HG03159 (cell line): ENCODE results near the gene PCDH15.

Experiments used
- ATAC-seq: cut with Tn5 transposase; IDR thresholded peaks from one replicate; pipeline ENCODE4 v1.9.1; 2021; ENCODE audit warnings: mild to moderate bottlenecking, moderate library complexity; ENCODE audit not compliant: unreplicated experiment

Gene PCDH15

DNA sequence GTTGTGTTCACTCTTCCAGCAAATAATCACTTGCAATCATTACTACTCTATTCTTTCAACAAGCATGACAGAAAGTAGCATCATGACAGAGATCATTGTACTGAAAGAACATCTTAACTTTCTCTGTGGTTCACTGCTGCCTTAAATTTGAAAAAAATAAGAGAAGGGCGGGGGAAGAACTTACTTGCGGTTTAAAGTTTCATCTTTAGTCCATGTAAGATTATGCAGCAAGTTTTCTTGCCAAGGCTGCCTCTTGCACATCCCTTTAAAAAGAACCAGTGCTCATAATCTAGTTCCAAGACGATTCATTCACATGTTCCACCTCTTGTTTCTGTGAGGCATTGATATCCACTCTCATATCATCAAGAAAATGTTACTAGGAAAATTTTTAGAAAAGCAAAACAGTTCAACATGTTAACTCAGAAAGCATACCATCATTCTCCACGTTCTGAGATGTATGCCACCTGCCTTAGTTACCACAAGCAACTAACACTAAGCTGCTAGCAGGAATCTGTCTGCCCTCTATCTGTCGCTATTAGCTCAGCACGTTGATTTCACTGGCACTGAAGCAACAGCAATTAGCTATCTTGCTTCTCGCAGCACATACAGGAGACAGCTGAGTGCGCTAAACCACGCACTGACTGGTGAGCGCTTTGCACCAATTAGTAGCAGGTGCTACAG is at the start of gene PCDH15:
TSS of gene PCDH15 (minus strand) at position 491 of the 681 bp plus-strand sequence. CDS start 136,969 bp downstream, outside the sequence.
- no peak for ATAC-seq

DNA sequence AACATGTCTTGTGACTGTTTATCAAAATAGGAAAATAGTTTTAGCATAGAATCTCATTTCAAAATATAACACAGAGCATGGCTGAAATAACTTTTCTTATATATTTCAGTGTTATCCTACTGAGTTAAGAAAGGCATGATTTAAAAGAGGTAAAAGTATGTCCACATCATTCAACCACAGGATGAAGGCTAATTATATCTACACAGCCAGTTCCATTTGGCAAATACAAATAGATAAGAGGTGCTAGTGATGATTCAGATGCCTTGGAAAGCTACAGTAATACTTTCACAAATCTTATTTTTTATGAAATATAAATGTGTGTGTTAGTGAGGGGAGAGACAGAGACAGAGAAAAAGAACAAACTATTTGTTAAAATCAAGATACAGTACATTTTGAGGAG is 42.9 kb upstream of the PCDH15 start:
- ATAC-seq = no peak

DNA sequence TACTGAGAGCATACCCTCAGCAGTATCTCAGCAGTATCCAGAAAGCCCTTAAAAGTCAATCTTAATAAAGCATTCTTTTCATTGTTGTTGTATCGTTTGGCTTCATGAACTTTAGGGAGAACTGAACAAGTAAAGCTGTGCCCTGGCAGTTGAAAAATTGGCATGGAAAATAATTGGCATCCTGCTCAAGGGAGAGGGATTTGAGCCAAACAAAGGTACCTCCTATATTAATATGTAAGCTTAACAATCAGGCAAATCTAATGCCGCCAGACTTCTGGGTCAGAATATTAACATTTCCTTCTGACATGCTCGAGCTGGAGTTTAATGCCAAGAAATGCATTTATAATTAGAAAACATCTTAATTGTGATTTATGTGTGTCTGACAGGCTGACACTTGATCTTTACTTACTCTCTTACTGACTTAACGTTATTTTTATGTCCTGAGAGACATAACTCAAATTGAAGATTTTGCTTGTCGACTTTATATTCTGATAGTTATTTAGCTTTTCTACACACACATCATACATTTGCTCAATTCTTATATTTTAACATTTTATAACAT is 42.1 kb upstream of the PCDH15 start:
- no peak for ATAC-seq

DNA sequence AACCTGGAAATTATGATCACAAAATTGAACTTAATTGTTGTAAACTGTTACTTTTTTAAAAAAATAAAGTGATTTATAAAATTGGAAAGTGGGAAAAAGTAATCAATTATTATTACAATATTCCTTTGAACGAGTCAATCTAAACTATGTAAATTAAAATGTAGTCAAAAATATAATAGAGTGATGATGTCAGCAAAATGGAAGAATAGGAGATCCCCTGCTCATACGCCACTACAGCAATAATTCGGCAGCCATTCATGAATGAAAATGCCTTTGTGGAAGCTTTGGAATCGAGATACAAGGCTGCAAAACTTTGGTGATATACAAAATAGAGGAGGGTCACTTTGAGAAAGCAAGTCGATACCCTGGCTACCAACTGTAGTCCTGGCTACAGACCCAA is 36.4 kb upstream of the PCDH15 start:
- ATAC-seq = no peak

DNA sequence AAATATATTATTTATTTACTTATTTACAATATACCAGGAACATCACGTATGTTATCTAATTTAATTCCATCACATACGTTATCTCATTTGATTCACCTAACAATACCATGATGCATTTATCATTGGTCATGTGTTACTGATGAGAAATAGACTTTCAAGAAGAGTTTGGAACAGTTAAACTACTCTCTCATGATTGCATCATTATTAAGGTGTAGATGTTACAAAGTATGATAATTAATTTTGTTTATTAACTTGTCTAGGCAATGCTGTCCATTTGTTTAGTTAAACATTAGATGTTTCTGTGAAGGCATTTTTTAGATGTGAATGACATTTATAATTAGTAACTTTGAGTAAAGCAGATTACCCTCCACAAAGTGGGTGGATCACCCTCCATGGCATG is 32.0 kb upstream of the PCDH15 start:
- ATAC-seq = no peak

DNA sequence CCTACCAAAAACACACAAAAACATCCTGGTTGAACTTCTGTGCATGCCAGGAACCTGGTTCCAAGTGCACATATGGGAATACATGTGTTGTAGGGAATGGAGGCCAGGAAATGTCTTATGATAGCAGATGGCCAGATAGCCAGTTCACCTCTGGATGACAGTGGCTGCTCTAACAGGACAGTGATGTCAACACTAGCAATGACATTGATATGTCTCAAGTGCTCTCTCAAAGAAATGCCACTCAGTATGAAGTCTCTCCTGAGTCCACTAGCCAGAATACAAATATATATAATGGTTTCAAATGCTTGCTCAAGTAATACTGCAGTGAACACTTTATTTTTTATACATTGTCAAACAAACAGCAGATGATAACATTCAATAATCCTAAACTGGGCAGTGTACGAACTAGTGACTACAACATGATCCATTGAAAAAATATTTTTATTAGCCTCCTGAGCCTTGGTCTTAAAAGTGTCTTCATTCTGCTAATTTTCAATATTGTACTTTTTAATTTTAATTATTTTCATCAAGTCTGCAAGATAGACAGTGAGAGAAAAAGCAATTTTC is 26.0 kb upstream of the PCDH15 start:
- ATAC-seq = no peak

DNA sequence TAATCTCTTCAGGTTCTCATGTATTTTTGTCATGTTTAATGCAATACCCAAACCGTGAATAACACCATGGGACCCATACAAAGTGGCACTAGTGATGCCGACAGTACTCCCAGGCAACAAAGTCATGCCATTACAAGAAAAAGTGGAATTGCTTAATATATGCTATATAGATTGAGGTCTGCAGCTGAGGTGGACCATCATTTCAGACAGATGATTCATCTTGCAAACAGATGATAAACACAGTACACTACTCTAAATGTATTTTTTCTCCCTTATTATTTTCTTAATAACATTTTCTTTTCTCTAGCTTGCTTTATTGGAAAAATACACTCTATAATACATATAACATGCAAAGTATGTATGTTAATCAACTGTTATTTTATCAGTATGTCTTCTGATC is 14.6 kb upstream of the PCDH15 start:
- ATAC-seq = no peak

DNA sequence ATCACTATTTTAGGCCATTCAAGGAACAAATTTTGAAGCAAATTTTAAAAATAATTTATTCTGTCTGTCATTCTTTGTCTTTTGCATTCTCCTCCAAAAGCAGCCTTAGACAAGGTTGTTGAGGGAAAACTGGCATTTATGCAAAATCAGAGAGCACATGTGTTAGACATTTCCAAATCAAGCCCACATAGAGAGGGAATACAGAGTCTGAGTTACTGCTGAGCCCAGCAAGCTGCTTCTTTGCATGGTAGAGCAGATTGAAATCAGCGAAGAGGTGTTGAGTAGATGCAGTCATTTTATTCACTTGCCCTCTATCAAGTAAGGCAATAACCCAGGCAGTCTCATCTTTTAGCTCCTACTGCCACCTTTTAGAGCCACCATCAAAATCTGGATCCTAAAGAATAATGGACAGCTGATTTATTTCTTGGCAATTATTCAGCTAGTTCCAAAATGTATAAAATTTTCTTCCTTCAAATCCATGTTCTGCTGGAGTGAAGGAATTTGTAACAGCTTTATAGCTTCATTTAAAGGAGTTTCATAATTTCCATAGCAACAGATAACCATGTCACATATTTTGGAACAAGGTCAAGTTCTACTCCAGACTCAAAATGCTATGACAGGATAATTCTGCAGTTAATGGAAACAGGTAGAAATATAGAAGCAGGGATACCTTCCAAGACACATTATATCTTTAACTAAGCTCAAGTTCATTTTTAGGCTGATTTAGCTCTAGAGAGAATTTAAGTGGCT is 7.3 kb upstream of the PCDH15 start:
- ATAC-seq = no peak

DNA sequence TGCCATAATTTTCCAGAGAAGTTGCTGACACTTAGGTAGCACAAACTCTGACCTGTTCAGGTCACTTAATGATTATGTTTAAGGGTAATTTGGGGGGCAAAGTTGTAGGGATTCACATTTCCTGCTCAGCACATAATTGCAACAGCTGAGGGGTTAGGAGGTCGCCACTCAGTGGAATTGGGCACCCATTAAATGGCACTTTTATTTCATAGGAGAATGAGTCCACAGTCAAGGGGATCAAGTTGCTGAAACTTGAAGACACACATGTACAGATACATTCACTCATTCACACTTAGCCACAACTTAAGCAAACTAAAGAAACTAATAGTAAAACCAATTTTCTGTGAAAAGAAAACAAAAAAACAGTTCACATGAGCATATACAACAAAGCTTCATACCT is 1.5 kb downstream of the PCDH15 start:
- no peak for ATAC-seq

DNA sequence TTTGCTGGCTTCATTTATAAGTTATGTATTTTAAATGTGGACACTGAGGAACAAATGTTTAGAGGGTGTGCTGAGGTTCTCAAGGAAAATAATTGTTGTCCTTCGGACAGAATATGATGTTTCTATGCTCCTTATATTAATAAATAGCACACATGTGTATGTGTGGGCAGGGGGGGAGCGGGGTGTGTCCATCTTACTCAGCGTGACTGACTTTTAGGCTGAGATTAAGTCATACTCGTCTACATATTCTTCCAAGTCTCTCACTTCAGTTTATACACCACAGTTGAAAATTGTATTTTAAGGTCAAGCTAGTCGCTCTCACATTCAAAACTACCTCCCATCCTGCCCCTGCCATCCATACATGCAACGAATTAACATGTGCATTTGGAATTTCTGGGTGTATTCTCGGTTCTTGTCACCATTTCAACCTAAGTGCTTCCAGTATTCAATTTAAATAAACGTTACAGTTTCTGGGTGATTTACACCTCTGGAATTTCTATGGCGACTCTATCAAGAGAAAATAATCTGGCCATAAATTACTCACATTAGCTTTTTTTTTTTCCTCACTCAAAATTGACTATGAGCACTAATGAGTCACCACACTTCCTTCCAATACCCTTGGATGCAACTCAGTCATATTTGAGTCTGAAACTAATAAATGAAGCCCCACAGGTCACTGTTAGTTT is 3.3 kb downstream of the PCDH15 start:
- no peak for ATAC-seq

DNA sequence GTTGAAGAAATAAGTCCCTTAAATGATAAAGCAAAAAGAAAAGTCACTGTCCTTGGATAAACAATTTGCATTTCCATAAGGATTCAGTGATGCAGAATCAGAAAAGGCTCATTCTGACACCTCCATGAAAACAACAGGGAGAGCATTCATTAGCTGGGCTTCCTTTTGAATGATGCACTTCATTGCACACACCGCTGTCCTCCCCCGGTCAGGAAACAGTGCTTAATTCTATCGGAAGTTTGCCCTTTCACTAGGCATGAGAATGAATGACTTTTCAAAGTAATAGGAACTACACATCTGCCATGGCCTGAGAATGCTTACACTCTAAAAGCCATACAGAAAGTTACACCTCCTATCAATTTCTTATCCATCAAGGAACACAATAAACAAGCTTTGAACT is 4.2 kb downstream of the PCDH15 start:
- no peak for ATAC-seq

DNA sequence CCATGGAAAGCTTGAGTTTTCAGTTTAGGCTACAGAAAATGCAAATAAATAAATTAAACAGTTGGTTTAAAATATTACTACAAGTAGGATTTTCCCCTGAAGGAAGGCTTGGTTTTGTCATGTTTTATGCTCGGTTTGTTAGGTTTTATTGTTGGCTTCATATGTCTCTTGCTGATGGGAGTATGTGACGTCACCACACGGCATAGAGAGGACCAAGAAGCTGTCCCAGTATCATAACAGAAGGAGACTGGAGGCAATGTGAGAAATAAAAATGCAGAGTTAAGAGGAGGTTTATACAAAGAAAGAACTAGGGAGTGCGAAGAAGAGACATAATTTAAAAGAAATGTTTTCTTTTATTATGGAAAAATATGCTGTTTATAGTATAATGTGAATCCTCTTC is 24.4 kb downstream of the PCDH15 start:
- ATAC-seq = no peak

DNA sequence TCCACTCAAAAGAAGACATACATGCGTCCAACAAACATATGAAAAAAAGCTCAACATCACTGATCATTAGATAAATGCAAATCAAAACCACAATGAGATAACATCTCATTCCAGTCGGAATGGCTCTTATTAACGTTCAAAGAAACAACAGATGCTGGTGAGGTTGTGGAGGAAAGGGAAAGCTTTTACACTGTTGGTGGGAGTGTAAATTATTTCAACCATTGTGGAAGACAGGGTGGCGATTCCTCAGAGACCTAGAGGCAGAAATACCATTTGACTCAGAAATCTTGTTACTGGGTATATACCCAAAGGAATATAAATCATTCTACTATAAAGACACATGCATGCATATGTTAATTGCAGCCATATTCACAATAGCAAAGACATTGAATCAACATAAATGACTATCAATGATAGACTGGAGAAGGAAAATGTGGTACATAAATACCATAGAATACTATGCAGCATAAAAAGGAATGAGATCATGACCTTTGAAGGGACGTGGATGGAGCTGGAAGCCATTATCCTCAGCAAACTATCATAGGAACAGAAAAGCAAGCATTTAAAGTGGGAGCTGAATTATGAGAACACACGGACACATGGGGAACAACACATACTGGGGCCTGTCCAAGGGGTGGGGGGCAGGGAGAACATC is 28.4 kb downstream of the PCDH15 start:
- ATAC-seq = no peak

DNA sequence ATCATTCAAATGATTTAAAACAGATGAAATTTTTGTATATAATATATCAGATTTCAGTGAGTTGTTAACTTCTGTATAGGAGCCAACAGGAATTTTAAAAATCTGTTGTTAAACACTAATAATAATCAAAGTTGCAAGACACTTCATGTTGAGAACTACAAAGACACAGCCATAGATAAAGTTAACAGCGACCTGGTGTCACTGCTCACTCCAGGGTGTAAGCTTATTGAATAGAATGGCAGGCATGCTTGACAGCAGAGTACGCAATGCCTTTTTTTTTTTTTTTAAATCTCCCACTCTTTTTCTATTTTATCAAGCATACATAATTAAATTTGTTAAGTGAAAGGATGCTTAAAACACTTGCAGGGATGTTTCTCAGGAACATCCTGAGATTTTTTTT is 32.0 kb downstream of the PCDH15 start:
- ATAC-seq = no peak

DNA sequence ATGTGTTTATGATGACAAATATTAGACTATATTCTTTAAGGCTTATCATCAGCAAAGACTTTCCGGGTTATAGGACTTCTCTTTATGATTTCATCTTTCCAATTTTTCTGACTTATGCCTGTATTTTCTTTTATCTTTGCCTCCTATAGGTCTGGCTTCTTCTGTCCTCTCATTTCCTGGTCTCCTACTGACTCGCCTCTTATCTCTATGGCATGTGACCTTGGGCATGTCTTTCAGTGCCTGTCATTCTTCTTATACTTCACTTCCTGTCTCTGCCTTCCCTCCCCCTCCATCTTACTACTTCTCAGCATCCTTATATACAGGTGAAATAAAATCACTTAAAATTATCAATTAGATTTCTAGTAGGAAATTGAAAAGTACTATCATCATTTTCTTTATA is 42.2 kb downstream of the PCDH15 start:
- ATAC-seq = no peak

DNA sequence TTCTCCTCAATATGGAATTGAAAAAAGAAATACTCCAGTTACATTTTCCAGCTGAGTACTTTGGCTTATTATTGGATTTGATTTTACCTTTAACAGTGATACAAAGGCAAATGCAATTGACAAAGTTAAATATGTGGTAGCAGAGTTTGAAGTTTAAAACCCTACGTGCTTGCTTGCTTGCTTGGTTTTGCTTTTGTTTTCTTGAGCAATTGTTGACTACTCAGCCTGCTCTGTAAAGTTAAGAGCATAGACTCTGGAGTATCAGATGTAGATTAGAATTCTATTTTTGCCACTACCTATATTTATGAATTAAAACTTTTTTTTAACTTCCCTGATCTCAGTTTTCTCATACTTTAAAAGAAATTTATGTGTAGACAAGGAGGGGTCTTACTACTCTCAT is 51.4 kb downstream of the PCDH15 start:
- no peak for ATAC-seq

DNA sequence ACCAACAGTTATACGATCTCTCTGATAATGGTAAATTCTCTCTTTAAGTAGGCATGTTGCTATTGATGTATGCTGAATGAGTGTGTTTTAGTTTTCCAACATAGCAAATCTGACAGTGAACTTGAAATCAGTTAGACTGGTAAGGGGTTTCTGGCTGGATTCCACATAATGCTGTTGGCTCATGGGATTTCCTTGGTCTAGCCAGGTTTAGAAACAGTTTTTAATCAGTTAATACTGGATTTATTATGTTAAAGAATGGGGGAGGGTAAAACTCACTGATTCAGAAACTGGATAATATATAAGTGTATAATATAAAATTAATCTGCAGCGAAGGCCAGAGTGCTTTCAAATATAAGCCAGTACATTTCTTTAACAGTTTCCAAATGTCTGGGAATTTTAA is 55.6 kb downstream of the PCDH15 start:
- no peak for ATAC-seq

DNA sequence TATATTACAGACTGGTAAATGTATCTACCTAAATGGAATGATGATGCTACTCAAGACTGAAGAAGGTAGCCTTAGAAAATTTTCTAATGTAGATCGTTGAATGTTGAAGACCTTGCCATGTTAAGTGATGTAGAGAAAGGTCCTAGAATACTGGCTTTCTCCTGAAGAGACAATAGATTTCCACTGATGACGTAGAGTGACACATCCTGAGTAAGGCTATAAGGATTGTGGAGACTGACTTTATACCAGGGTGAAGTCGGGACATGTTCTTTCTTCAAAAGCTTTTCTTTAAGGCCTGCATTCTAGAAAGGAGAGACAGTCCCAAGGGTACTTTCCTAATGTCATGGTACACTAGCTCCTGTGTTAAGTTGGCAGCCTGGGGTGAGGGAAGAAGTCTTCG is 58.6 kb downstream of the PCDH15 start:
- no peak for ATAC-seq

DNA sequence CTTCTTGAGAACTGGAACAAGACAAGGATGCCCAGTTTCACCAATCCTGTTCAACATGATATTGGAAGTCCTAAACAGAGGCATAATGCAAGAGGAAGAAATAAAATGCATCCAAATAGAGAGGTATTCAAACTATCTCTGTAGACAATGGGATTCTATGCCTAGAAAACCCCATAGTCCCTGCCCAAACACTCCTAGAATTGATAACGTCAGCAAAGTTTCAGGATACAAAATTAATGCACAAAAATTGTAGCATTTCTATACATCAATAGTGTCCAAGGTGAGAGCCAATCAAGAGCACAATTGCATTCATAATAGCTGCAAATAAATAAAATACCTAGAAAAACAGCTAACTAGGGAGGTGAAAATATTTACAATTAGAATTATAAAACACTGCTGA is 72.5 kb downstream of the PCDH15 start:
- ATAC-seq = no peak

DNA sequence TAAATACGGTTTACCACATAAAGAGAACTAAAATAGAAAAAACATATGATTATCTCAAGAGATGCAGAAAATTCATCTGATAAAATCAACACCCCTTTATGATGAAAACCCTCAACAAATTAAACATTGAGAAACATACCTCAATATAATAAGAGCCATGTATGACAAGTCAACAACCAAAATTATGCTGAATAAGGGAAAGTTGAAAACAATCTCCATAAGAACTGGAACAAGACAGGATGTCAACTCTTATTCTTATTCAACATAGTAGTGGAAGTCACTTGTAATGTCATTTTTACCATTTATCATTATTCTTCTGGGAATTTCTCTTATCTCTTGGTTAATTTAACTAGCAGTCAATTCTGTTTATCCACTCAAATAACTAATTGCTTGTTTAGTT is 79.0 kb downstream of the PCDH15 start:
- ATAC-seq = no peak

DNA sequence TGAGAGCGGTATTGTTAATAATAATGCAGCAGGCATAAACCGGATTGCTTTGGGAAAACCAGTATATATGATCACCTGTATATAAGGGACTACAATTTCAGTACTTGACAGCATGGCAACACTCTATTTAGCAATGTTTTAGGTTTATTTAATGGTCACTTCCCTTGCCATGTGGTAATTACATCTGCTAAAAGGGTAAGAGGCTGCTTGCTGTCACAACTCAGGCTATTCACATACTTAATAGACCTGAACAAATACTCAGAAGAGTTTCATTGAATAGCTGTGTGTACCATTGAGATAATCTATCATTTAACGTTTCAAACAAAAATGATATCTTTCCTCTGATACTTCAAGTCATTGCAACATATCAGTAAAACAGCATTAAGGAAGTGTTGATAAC is 90.1 kb downstream of the PCDH15 start:
- ATAC-seq = no peak
